NOMO-1 (cell line): ENCODE results near the gene BAHCC1.

Experiments used
- DNase-seq, 2 experiments: peaks; one replicate each; lab custom pipeline; 2025; ENCODE audit not compliant: unreplicated experiment in 2 of 2; lab: John Stamatoyannopoulos, UW

The BAHCC1 gene

GRCh38 chr17:81409190-81409935 lies 14.1 kb downstream of the BAHCC1 start:
- no peak for DNase-seq

- no peak for DNase-seq
Measured at GRCh38 chr17:81410852-81411251, 15.6 kb downstream of the BAHCC1 start.

GRCh38 chr17:81411305-81411704 lies 16.0 kb downstream of the BAHCC1 start:
- no peak for DNase-seq

- DNase-seq = peak; percentile 28 to 35
Measured at GRCh38 chr17:81412490-81413093, 17.3 kb downstream of the BAHCC1 start.

- no peak for DNase-seq
Measured at GRCh38 chr17:81413497-81414135, 18.4 kb downstream of the BAHCC1 start.

- DNase-seq = no peak
Measured at GRCh38 chr17:81414756-81415516, 19.7 kb downstream of the BAHCC1 start.

- DNase-seq = no peak
Measured at GRCh38 chr17:81415681-81416080, 20.4 kb downstream of the BAHCC1 start.

- DNase-seq = no peak
Measured at GRCh38 chr17:81416612-81417011, 21.4 kb downstream of the BAHCC1 start.

GRCh38 chr17:81417049-81417878 lies 22.0 kb downstream of the BAHCC1 start:
- DNase-seq = no peak

GRCh38 chr17:81417879-81418709 lies 22.8 kb downstream of the BAHCC1 start:
- no peak for DNase-seq

GRCh38 chr17:81418710-81419318 lies 23.6 kb downstream of the BAHCC1 start:
- no peak for DNase-seq

GRCh38 chr17:81419319-81419885 lies 24.1 kb downstream of the BAHCC1 start:
- DNase-seq = no peak

- no peak for DNase-seq
Measured at GRCh38 chr17:81419886-81420768, 24.9 kb downstream of the BAHCC1 start.

- no peak for DNase-seq
Measured at GRCh38 chr17:81420769-81421462, 25.7 kb downstream of the BAHCC1 start.

GRCh38 chr17:81422776-81423697 lies 27.8 kb downstream of the BAHCC1 start:
- DNase-seq = no peak

- no peak for DNase-seq
Measured at GRCh38 chr17:81423698-81424071, 28.4 kb downstream of the BAHCC1 start.
